HG03571 (cell line): ENCODE results near the gene GRK5.

Experiments
- ATAC-seq: cut with Tn5 transposase; IDR thresholded peaks from one replicate; pipeline ENCODE4 v1.9.1; 2021; ENCODE audit not compliant: unreplicated experiment

The GRK5 gene

DNA sequence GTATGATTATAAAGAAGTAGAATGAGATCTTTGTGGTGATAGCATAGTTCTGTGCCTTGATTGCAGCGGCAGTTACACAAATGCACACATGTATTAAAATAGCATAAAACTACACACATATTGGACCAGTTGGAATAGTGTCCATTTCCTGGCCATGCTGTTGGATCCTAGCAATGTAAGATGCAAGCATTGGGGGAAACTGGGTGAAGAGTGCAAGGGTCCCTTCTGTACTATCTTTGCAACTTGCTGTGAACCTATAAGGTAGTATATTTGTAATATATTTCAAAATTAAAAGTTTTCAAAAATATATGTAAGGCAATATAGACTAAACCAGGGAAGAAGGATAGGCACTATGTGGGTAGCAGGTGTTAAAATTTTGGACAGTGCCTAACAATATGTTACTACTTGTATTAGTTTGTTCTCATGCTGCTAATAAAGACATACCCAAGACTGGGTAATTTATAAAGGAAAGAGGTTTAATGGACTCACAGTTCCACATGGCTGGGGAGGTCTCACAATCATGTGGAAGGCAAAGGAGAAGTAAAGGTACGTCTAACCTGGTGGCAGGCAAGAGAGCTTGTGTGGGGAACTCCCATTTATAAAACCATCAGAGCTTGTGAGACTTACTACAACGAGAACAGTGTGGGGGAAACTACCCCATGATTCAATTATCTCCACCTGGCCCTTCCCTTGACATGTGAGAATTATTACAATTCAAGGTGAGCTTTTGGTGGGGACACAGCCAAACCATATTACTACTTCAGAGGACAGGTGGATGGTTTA, 263.7 kb downstream of the GRK5 start:
- no peak for ATAC-seq

DNA sequence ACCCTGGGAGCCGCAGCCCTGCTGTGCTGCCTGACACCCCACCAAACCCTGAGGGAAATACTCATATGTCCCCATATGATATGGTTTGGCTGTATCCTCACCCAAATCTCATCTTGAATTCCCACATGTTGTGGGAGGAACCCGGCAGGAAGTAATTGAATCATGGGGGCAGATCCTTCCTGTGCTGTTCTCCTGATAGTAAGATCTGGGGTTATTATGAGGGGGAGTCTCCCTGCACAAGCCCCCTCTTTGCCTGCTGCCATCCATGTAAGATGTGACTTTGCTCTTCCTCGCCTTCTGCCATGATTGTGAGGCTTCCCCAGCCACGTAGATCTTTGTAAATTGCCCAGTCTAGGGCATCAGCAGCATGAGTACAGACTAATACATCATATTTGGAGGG, 266.4 kb downstream of the GRK5 start:
- no peak for ATAC-seq

DNA sequence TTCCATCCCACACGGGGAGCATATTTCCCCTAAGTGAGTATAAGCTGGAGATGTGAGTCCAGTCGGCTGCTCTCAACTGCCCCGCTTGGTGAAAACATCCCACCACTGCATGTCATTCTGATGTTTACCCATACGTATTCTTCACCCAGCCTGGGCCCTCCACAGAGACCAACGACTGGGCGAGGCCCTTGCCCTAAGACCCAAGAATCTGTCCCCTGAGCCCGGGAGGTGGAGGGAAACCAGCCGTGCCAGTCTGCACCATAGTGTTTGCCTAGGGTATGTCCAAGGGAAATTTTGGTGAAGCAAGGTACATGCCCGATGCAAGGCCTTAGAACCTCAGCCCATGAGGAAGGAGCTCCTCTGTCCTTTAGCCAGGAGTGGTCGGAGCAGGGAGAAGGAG, 267.2 kb downstream of the GRK5 start:
- ATAC-seq: no peak

DNA sequence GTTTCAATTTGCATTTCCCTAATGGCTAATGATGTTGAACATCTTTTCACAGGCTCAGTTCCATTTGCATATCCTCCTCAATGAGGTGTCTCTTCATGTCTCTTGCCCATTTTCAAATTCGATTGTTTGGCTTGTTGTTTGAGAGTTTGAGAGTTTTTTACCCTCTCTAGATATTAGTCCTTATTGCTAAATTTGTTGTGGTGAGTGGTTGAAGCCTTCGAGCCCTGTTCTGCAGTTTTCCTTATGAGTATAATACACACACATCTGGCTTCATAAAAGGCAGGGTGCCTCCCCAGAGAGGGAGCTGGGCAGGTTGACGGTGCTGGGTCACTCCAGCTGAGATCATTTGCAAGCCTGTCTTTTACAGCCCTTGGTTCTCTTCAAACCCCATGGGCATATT, 270.1 kb downstream of the GRK5 start:
- peak; percentile 26 for ATAC-seq

DNA sequence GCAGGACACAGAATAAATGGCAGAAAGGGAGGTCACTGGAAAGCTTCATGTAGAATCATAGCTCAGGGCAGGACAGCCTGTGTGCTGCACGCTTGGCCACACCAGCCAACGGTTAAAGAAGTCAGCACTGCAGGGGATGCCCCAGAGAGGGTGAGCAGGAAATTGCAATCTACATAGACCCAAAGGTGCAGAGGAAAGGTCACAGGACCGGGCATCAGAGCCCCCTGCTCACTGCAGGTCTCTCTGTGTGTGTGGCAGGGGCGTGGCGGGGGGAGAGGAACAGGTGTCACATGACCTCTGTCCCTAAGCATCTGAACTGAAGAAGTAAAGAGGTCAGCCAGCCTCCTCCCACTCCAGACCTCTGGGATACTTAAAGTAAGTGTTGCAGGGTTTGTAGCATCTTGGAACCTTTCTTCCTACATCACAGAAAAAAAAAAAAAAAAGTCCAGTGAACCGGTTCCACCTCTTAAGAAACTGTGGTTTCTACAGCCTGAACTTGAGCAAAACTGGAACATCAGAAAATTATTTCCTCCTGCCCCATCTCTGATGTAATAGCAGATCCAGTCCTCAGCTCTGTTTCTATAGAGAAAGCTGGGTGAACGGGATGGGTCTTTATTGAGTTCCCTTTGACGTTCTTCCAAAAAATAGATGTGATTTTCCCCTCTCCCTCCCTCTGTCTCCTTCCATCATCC, 270.9 kb downstream of the GRK5 start:
- peak; percentile 82 for ATAC-seq

DNA sequence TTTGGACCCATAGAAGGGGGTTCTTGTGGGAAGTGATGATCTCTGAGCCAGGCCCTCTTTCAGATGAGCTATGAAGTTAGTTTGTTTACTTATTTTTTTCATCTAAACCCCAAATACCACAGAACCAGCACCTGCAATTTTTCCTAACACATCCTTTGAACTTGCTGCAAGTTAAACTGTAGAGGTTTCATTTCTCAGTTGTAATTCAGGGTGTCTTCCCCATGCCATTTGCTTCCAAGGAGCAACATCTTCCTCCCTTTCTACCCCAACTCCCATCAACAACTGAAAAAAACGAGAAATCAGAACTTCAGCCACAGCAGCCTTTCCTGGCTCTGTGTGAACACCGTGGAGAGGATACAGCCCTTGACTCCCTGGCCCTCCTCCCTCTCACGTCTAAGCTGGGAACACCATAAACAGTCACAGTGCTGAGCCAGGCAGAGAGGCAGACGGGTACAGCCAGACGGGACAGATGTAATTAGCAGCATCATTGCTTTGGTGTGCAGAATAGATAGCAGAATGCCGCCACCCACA, 271.5 kb downstream of the GRK5 start:
- ATAC-seq: no peak

DNA sequence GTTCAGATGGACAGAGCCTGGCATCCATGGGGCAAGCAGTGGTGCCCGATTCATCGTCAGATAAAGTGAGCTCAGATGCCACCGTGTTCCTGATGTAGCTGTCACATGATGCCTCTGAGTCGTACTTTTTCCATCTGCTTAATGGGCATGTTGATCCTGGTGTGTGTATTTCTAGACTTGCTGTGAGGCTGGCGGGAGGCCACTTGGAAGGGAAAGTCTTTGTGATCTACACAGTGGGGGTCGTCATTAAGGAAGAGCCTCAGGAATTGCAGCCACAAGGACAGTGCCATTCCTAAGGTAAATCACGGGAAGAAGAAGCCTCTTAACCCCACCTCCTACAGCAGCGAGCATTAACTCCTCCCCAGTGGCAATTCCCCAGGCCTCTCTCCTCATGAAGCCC, 272.2 kb downstream of the GRK5 start:
- no peak for ATAC-seq

DNA sequence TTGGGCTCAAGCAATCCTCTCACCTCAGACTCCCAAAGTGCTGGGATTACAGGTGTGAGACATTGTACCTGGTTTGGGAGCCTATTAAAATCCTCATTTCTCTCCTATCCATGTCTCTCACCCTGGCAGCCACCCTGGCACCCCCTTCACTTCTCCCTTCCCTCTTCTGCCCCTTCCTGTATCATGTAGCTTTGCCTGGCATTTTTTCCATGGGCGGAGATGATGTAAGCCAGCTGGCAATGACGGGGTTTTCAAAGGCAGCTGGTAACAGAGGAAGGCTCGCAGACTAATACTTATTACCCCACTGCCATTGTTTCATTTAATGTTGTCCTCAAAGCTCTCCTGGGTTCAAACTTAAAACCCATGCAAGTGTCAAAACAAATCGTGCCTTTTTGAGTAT, 273.3 kb downstream of the GRK5 start:
- no peak for ATAC-seq

DNA sequence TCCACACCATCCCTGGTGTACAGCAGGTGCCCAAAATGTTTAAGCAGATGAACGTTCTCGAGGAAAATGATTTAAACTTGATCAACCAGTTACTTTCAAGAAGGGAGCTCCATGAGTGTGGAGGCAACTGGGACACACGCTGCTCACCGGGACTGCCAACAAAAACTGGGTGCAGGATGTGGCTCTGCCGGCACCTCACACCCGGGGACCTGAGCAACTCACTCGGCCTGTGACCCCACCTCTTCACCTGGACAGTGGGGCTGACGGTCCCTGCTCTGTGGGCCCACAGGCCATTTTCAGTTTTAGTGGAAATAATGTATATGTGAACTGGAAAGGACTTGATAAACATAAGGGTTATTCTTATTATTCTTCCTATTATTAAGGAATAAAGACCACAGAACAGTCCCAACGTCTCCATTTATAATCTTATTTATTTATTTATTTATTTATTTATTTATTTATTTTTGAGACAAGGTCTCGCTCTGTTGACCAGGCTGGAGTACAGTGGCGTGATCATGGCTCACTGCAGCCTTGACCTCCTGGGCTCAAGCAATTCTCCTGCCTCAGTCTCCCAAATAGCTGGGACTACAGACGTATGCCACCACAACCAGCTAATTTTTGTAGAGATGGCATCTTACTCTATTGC, 274.5 kb downstream of the GRK5 start:
- ATAC-seq: no peak

DNA sequence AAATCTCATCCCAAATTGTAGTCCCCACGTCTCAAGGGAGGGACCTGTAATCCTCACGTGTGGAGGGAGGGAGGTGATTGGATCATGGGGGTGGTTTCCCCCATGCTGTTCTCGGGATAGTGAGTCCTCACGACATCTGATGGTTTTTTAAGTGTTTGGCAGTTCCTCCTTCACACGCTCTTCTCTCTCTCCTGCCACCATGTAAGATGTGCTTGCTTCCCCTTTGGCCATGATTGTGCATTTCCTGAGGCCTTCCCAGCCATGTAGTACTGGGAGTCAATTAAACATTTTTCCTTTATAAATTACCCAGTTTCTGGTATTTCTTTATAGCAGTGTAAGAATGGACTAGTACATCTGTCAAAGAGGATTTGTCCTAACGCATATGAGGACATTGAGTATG, 275.6 kb downstream of the GRK5 start:
- no peak for ATAC-seq

DNA sequence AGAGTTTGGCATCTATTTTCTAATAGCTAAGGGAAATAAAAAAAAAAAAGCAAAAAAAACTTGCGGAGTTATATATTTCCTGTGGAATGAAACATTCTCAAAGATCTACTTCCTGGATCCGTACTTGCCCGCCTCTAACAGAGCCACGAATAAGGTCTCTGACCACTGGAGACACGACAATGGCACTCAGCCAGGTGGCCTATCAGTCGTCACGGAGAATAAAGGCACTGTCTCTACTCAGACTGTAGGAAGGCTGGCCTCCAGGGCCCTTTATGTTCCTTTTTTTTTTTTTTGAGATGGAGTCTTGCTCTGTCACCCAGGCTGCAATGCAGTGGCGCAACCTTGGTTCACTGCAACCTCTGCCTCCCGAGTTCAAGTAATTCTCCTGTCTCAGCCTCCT, 276.5 kb downstream of the GRK5 start:
- ATAC-seq: no peak

DNA sequence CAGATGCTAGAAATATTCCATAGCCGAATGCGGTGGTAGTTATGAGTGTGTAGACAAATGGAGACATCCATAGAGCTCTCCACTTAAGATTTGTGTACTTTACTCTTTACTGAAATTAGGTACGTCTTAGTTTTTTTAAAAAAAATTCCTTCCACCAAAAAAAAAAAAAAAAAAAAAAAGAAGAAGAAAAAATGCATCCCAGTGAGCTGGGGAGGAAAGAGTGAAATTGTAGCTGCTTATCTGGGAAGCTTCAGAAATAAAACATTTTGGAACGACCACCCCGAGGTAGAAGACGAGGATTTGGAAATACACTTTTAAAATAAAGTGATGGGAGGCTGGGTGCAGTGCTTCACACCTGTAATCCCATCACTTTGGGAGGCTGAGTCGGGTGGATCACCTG, 281.3 kb downstream of the GRK5 start:
- no peak for ATAC-seq

DNA sequence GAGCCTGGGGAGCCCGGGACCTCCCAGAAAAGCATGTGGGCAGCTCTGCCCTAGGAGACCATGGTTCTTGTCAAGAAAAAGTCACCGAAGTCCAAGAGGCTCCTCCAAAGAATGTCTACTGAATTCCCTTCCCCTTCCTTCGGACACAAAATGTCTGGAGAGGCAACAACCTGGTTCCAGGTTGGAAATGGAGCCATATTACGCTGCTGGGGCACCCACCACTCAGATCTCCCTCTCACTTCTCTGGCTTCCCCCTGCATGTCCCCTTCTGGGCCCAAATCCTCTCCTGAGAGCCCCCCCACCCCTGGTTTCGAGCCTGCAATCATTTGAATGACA, 282.6 kb downstream of the GRK5 start:
- no peak for ATAC-seq

DNA sequence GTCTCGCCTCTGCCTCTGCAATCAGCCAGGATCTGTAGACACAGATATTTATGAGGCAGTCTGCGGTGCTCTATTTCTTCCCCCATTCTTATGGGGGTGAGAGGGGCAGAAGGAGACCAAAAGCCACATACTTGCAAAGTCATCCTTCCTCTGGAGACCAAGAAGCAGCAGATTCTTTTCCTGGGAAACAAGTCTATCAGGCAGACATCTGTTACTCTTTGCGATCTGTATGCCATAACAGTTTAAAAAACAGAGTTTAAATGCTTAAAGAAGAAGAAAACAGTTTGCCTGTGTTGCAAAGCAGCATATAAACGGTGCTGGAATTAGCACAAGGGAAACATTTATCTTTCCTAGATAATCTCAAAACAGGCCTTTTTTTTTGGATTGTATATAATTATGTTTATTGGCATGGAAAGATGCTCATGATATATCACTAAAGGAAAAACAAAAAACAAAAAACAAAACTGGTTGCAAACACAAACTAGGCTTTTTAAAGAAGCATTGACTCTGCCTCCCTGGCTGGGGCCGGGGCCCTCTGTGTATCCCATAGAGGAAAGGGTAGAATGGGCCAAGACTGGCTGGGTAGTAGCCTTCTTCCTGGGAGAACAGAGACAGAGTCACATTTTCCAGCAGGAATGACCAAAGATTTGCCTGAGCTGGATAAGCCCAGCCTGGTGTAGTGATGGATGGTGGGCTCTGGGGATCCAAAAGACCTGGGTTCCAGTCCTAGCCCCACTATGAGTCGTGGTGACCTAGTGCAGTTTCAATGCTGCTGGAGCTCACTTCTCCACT, 284.8 kb downstream of the GRK5 start:
- no peak for ATAC-seq

DNA sequence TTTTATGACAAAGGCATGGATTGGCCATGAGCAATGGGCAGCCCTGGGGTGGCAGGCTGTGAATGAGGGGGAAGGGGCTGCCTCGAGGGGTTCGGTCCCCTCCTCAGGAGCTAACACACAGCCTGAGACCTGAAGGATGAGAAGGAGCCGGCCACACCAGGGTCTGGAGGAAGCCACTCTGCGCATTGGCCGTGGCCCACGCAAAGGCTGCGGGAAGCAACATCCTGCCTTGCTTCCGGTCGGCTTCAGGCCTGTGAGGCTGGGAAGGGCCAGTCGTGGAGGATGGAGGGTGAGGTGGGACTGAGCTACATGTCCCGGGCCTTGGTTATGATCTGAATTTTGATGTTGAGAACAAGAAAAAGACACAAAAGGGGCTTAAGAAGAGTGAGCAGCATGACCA, 285.8 kb downstream of the GRK5 start:
- no peak for ATAC-seq

DNA sequence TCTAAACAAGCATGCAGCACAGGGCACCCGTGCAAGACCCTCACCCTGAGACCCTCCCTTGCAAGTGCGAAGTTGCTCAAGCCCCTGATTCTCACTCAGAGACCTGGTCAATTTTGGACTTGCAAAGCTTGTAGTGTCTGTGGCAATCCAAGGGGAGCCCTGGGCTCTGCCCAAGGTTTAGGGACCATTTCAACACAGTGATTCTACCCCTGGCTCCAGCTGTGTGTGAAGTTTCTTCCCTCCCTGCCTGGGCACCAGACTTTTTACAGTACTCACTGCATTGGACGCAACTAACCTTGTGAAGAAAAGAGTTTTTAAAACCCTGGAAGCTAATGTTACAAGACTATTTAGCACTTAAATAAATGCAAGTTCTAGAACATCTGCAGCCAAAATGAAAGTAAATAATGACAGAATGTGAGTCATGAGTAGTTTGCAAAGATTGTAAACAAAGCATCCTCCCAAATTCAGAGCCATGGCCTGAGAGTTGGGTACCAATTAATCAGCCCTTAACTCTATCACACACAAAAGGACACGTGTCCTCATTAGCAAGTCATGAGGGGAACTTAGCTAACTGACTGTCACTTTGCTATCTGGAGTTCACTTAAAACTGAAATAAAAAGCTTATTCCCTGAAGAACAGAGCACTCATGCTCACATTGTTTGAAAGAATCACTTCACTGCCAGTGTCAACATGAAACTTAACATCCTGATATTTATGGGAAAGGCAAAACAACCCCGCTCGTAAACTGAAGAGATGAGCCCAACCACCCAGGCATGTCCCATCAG, 287.1 kb downstream of the GRK5 start:
- no peak for ATAC-seq

DNA sequence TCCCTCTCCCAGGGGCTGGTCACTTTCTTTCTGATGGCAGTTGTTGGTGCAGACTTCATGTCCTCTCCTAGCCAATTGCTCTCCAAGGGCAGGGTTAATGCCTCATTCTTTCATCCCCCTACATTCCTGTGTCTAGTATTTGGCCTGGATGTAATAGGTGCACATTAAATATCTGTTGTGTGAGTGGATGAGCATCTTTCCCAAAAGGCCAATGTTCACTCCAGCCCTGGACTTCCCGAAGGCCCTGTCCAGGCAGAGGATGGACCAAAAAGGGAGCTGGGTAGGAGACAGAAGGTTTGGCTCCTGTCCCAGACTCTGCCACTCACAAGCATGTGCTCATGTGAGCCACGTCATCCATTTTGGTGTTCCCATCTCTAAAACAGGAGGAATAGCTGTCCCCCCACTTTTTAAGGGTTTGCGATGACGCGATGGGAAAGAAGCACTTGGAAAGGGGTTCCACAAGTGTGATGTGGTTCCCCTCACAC, 287.7 kb downstream of the GRK5 start:
- no peak for ATAC-seq

DNA sequence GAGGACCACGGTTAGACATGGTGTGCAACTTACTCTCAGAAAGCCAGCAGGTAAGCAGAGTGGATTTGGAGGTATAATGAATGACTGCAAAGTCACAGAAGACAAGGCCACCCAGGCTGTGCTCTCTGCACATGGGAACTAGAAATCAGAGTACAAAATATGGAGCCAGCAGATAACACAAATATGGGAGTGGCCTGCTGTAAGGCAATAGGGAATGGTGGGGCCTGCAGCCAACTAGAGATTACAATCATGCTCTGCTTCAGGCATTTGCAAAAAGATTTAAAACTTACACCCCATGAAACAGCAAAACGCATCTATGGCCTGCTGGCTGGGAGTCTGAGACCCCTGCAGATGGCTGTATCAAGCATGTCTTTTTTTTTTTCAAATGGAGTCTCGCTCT, 288.2 kb downstream of the GRK5 start:
- ATAC-seq: no peak

DNA sequence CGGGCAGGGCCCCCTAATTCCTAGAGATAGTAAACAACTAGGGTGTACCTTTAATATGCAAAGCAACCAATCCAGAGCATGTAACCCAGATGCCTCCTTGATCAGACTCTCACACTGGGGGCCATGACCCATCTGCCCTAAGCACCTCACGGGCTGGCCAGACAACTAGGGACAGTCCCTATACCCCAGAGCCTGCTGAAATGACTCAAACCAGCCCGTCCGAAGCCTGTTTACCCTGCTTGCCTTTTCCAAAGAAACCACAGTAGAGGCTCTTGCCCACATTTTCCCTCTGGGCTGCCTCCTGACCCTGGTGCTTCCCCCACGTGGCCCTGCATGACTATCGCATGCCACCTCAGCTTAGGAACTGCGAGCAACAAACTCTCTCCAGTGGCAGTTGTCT, 288.9 kb downstream of the GRK5 start:
- ATAC-seq: peak; percentile 81

DNA sequence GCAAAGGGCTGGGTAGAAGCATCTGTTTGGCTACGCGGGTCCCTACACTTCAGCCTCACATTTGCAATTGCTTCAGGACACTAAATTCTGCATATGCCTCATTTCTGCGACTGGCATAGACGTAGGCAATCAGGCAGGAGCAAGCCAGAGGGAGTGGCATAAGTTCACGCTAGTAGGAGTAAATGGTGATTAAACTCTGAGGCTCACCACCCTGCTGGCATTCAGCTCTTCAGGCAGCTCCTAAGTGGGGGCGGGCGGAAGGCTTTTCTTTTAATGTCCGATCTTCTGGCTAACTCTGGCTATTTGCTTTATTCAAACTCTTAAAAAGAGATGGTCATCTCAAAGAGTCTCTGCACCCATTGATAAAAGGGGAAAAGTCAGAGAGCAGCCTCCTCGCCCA, 289.9 kb downstream of the GRK5 start:
- ATAC-seq: no peak
